Measurements from ENCODE around the gene PIAS3.

DNA sequence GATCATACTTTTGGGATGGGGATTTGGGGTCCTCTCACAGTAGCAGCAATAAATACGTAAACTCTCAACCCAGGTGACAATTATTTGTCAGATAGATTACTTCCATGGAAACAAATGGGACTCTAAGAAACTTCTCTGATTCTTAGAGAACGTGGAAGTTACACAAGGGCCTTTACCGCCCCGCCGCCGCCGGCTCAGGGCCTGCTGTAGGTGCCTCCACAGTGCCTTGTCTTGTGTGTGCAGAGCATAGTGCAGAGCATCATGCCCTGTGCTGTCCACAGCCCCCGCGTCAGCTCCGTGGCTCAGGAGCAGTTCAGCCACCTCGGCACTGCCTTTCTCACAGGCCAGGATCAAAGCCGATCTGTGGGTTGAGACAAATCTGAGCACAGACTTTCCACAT lies 15.8 kb upstream of the PIAS3 start:
- TF ChIP-seq YY1 (IDR thresholded peaks at IDR 0.05; ENCODE audit: insufficient read depth, insufficient read length), result no peak
- no peak for TF ChIP-seq SUZ12 (IDR thresholded peaks at IDR 0.05; ENCODE audit: extremely low read depth, insufficient read depth, insufficient read length)
- no peak for TF ChIP-seq ZNF274 (IDR thresholded peaks at IDR 0.05; ENCODE audit: low read depth, low read length)
